NT2/D1 (cell line): ENCODE results near the gene C9orf78.

Source experiments
- SUZ12 ChIP-seq: IDR thresholded peaks from 2 replicates; pipeline ENCODE4 v1.6.1; 2011; ENCODE audit not compliant: insufficient read length, insufficient read depth; ENCODE audit errors: extremely low read depth
- YY1 ChIP-seq: IDR thresholded peaks from 2 replicates; pipeline ENCODE4 v1.6.1; 2011; ENCODE audit not compliant: insufficient read length, insufficient read depth
- ZNF274 ChIP-seq: IDR thresholded peaks from 2 replicates; pipeline ENCODE4 v1.6.1; 2011; ENCODE audit warnings: mild to moderate bottlenecking, low read depth, low read length

DNA sequence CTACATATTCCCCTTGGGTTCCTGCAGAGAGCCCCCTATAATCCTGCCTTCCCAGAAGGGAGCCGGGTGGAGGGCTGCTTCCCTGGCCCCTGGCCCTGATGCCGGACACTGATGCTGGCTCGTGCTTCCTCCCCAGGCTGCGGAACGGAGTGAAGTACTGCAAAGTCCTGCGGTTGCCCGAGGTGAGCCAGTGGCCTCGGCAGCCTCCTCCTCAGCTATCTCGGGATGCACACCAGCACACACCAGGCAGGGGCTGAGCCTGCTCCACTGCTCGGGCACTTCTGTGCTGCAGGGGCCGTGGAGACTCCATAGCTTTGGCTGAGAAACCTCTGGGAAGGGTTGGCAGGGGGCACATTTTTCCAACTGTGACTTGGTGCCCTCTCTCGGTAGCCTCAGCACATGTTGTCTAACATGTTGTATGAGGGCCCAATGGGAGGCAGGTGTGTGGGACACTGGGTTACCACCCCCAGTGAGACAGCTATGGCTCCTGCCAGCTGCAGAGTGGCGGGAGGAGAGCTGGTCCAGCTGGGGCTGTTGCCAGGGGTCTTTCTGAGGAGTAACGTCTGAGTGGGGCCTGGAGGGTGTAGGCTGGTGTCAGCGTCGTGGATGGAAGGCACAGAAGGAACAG, 38.6 kb upstream of the C9orf78 start:
- TF ChIP-seq ZNF274 (no peak), SUZ12 (no peak), YY1 (no peak)
